Activated CD8-positive, alpha-beta memory T cell treated with anti-CD3 and anti-CD28 coated beads, Interleukin-2, amount 50 U/mL, for 4 hours (primary cell): ENCODE data around the gene ZFYVE26.
"Not testable (repeated sequence)": the region's sequence is repeated elsewhere in the genome, so short reads cannot be mapped to it uniquely, and the experiment has no call there.

ENCODE experiments used
- DNase-seq: peaks from one replicate; pipeline ENCODE4 v3.0.0-alpha.2; 2020

ZFYVE26 gene

GRCh38 chr14:67749341-67750084, 66.9 kb downstream of the ZFYVE26 start:
- no peak for DNase-seq

- no peak for DNase-seq
These were observed 68.1 kb downstream of the ZFYVE26 start for GRCh38 chr14:67748312-67748711.

- DNase-seq, result no peak
These were observed 69.5 kb downstream of the ZFYVE26 start for GRCh38 chr14:67746927-67747326.

GRCh38 chr14:67744046-67744445, 72.3 kb downstream of the ZFYVE26 start:
- no peak for DNase-seq

GRCh38 chr14:67738740-67739504, 77.5 kb downstream of the ZFYVE26 start:
- no peak for DNase-seq

- DNase-seq, result no peak
These were observed 79.6 kb downstream of the ZFYVE26 start for GRCh38 chr14:67736771-67737170.

GRCh38 chr14:67735336-67736147, 80.8 kb downstream of the ZFYVE26 start:
- no peak for DNase-seq

GRCh38 chr14:67734675-67735074, 81.7 kb downstream of the ZFYVE26 start:
- DNase-seq, result no peak

GRCh38 chr14:67733616-67734015, 82.8 kb downstream of the ZFYVE26 start:
- no peak for DNase-seq

- DNase-seq, result no peak
These were observed 87.1 kb downstream of the ZFYVE26 start for GRCh38 chr14:67729072-67729885.

- no peak for DNase-seq
These were observed 88.1 kb downstream of the ZFYVE26 start for GRCh38 chr14:67728258-67728657.

- DNase-seq, result no peak
These were observed 89.0 kb downstream of the ZFYVE26 start for GRCh38 chr14:67727361-67727760.

- no peak for DNase-seq
These were observed 91.2 kb downstream of the ZFYVE26 start for GRCh38 chr14:67725171-67725570.

GRCh38 chr14:67722293-67722692, 94.1 kb downstream of the ZFYVE26 start:
- no peak for DNase-seq

GRCh38 chr14:67721875-67722274, 94.5 kb downstream of the ZFYVE26 start:
- DNase-seq, result no peak

- no peak for DNase-seq
These were observed 96.5 kb downstream of the ZFYVE26 start for GRCh38 chr14:67719866-67720265.

GRCh38 chr14:67719385-67719784, 97.0 kb downstream of the ZFYVE26 start:
- not testable (repeated sequence) for DNase-seq

- no peak for DNase-seq
These were observed 98.1 kb downstream of the ZFYVE26 start for GRCh38 chr14:67718265-67718664.

GRCh38 chr14:67717048-67717447, 99.3 kb downstream of the ZFYVE26 start:
- DNase-seq, result no peak

- DNase-seq, result no peak
These were observed 106.2 kb downstream of the ZFYVE26 start for GRCh38 chr14:67710209-67710608.

GRCh38 chr14:67709796-67710195, 106.6 kb downstream of the ZFYVE26 start:
- not testable (repeated sequence) for DNase-seq

GRCh38 chr14:67709346-67709745, 107.0 kb downstream of the ZFYVE26 start:
- not testable (repeated sequence) for DNase-seq

- DNase-seq, result no peak
These were observed 111.2 kb downstream of the ZFYVE26 start for GRCh38 chr14:67705211-67705610.
